Fibroblast of upper back skin (primary cell): ENCODE data around the gene NAA38.

Source experiments
- DNase-seq: peaks from one replicate; pipeline ENCODE4 v3.0.0-alpha.2; 2013

The NAA38 gene

DNA sequence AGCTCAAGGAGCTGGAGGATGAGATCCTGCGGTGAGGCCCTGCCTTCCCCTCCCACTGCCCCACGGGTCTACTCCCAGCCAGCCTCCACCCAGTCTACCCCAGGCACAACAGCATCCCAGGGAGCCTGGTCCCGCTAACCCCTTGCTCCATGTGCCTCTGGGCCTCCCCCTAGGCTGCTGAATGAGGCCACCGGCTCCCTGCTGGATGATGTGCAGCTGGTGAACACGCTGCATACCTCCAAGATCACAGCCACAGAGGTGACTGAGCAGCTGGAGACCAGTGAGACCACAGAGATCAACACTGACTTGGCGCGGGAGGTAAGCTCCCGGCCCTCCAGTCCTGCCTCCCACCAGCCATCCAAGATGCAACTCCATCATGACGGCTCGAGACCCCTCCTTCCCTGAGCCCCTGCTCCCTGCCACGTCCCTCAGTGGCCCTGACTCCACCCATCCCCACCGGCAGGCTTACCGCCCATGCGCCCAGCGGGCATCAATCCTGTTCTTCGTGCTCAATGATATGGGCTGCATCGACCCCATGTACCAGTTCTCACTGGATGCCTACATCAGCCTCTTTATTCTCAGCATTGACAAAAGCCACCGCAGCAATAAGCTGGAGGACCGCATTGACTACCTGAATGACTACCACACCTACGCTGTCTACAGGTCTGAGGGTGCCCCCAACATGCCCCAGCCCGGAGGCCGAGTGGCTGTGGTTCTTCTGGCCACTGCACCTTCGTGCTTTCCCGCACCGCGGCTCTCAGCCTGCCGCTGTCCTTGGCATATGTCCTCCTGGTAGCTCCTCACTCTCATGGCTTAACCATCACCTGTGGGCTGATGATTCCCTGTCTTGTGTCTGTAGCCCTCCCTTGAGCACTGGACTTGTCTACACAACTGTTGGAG, 38.4 kb downstream of the NAA38 start:
- DNase-seq: no peak

DNA sequence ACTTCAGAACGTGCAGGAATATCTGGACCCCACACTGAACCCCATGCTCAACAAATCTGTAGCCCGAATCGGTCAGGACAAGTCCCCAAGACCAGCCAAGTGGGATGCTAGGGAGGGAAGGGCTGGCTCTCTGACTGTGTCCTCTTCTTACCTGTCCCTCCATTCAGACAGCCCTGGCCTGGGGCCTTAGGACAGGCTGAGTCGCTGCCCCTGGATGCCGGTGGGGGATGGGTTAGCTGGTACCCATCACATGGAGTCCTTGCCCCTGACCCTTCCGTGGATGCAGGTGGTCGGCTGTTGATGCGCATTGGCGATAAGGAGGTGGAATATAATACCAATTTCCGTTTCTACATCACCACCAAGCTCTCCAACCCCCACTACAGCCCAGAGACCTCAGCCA, 39.3 kb downstream of the NAA38 start:
- no peak for DNase-seq

DNA sequence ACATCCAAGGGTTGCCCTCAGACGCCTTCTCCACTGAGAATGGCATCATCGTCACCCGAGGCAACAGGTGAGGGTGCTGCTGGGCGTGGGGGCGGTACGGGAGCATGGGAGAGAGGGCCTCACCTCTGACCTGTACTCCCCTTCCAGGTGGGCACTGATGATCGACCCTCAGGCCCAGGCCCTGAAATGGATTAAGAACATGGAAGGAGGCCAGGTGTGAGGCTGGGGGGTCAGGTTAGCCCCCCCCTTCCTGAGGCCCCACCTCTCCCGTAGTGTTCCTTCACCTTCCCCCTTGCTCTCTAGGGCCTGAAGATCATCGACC, 39.8 kb downstream of the NAA38 start:
- no peak for DNase-seq

DNA sequence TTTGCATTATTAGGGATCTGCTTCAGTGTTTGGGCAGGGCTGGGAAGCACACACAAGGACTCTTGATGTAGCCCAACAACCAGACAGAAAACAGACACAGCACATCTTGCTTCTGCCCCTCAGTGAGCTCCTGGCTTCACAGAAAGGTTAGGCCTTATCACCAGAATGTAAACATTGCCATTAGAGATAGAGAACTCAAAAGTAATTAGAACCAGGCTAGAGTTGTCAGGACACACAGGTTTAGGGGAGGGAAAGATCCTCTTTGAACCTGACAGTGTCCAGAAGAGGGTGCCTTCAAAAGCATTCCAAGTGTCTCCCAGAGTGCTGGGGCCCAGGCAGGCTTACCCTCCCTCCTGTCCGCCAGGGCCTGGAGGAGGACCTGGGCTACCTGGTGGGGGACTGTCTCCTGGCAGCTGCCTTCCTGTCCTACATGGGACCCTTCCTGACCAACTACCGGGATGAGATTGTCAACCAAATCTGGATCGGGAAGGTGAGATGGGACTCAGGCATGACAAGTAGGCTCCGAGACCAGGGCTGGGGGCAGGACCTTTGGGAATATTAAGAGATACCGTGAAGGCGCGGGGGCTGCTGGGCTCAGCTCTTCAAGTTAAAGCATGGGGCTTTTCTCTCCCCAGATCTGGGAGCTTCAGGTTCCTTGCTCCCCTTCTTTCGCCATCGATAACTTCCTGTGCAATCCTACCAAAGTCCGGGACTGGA, 40.3 kb downstream of the NAA38 start:
- no peak for DNase-seq

DNA sequence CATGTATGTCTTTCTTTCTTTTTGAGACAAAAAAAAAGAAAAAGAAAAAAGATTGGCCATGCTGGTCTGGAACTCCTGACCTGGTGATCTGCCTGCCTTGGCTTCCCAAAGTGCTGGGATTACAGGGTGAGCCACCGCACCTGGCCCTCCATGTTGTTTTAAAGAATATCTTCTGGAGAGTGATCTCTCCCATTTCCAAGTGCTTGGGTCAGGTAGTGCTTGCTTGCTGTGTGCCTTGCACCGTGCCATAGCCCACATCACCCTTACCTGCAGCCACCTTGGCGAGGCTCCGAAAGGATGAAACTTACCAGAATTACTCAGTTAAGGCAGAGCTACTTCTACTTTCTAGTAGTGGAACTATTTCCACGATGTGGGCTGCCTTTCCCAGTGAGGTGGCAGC, 42.4 kb downstream of the NAA38 start:
- no peak for DNase-seq

DNA sequence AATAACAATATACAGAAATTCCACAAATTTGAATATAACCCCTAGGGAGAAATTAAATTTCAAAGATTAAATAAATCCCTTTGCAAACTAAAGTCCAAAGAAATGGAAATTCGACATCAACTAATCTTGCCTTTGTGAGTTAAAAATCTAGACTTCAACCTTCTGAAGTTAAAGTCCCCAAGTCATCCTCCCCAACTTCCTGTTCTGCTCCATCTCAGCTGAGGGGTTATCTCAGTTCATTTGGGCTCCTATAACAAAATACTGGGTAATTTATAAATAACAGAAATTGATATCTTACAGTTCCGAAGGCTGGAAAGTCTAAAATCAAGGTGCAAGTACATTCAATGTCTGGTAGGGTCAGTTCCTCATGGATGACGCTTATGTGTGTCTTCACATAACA, 46.1 kb downstream of the NAA38 start:
- no peak for DNase-seq

DNA sequence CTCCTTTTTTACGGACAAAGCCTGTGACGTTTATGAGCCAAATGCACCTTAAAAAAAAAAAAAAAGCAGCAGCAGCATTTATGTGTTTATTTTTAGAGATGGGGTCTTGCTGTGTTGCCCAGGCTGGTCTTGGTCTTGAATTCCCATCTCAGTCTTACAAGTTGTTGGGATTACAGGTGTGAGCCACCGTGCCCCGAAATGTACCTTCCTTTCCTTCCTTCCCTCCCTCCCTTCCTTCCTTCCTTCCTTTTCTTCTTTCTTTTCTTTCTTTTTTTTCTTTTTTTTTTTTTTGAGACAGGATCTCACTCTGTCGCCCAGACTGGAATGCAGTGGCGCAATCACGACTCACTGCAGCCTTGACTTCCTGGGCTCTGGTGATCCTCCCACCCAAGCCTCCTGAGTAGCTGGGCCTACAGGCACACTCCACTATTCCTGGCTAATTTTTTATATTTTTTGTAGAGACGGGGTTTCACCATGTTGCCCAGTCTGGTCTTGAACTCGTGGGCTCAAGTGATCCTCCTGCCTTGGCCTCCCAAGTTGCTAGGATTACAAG, 47.5 kb downstream of the NAA38 start:
- DNase-seq: peak; percentile 36

DNA sequence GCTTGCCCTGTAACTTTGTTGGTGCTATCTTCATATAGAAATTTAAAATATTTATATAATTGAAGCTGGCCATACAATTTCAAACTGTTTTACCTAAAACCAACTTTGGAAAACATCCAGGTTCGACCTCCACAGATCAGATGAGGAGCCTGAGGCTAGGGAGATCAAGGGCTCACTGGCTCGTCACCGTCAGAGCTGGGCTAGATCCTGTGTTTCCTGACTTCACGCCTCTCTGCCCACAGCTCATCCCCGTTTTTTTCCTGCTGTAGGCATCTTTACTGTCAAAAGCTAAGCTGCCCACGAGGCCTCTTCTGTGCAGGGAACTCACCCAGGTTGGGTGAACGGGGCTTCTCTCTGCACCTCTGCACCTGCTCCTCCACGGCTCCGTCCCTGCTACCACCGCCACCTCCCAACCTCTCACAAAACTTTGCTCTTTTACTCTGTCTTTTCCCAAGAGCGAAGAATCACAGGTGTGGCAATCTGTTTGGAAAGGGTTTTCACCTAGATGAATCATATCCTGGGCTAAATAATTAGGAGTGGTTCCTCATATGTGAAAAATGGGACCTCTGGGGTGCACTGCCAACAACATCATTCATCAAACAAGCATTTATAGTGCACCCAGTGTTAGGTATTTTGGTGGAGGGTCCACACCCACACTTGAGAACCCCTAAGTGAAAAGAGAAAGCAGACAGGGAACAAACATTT, 48.1 kb downstream of the NAA38 start:
- no peak for DNase-seq

DNA sequence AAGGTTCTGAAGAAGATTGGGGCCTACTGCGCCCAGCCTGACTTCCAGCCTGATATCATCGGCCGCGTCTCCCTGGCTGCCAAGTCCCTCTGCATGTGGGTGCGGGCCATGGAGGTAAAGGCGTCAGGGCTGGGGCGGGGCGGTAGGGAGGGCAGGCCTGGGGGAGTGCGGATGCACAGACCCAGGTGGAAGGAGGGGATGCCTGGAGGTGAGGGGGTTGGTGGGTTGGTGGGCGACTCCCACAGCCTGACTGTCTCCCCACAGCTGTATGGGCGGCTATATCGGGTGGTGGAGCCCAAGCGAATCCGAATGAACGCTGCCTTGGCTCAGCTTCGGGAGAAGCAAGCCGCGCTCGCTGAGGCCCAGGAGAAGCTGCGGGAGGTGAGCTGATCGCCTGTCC, 50.2 kb downstream of the NAA38 start:
- DNase-seq: no peak
